Measurements from ENCODE around the gene SHISAL1. TPM values are rescaled to one million over a fixed set of nuclear protein-coding genes. Genes with fewer than 3 reads are reported as not detected.

SHISAL1 gene
- total RNA-seq, 3 donors from 2014 or later: 0.32 to 1.2 (median 0.33) TPM

DNA sequence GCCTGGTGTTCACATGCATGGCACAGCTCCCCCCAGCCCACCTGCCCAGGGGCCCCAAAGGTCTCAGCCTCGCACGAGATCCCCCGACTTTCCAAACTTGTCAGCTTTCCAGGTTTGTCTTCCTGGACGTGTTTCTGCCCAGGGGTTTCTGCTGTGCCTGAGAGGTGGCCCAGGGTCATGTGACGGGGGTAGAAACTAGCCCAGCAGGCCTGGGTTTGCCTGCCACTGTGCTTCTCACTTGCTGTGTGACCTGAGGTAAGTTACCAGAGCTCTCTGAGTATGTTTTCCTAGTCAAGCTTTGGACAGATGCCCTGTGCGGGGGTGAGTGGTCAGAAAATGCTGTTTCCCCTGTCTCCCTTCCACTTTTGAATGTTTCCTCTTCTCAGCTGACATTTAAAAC is 38.3 kb upstream of the SHISAL1 start:
- Histone ChIP-seq H3K4me1 (no peaks in the 10 kb centered on the region), H3K4me3 (no peak overlapping the region), H3K36me3 (no peaks in the 10 kb centered on the region), H3K9me3 (no peaks in the 10 kb centered on the region), H3K27ac (no peak overlapping the region), H3K27me3 (peaks cover 0 to 43% of the 10 kb centered on the region in 2 donors)
- DNase-seq (ENCODE audit: low spot score in 2 of 2): no peak
- intact Hi-C loops (cut with DNase I; ENCODE audit: low total_unique reads): no loop called here
- TF ChIP-seq POLR2AphosphoS5 (IDR thresholded peaks at IDR 0.05): no peak
- no peak for TF ChIP-seq POLR2A (IDR thresholded peaks at IDR 0.05)
- no peak for TF ChIP-seq CTCF (IDR thresholded peaks at IDR 0.05)

GRCh38 chr22:44349594-44349993 is 36.8 kb upstream of the SHISAL1 start:
- no peaks in the 10 kb centered on the region for H3K36me3 ChIP-seq
- no peaks in the 10 kb centered on the region for H3K4me1 ChIP-seq
- H3K27ac ChIP-seq: no peak overlapping the region
- no peak for DNase-seq (ENCODE audit: low spot score in 2 of 2)
- intact Hi-C loops (cut with DNase I; ENCODE audit: low total_unique reads): no loop called here
- no peak overlapping the region for H3K4me3 ChIP-seq
- H3K27me3 ChIP-seq: peaks cover 0 to 35% of the 10 kb centered on the region in 2 donors
- no peak for TF ChIP-seq CTCF (IDR thresholded peaks at IDR 0.05)
- no peak for TF ChIP-seq POLR2A (IDR thresholded peaks at IDR 0.05)
- TF ChIP-seq POLR2AphosphoS5 (IDR thresholded peaks at IDR 0.05): no peak
- no peaks in the 10 kb centered on the region for H3K9me3 ChIP-seq

DNA sequence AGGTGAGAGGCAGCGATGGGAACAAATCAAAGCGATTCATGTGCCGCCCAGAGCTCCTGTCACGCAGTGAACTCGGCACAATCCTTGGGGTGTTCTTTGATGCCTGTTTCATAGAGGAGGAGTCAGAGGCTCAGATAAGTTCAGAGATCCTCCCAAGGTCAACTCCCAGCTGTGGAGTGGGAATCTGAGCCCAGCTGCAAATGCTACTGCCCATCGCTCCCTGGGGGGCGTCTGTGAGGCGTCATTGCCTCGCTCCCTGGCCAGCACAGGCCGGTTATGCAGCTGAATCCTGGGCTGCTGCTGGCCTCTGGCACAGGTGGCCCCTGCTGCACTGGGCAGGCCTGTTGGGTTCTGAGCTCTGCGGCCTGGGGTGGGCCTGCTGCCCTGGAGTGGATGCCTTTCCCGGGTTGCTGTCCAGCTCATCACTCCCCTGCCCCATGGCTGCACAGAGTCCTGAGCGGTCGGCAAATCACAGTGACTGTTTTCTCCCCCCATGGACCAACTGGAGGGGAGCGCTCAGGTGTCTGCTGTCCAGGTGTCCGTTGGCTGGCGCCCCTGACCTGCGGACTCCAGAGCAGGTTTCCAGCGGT is 36.3 kb upstream of the SHISAL1 start:
- H3K9me3 ChIP-seq: no peaks in the 10 kb centered on the region
- H3K27ac ChIP-seq: no peak overlapping the region
- H3K36me3 ChIP-seq: no peaks in the 10 kb centered on the region
- no peaks in the 10 kb centered on the region for H3K4me1 ChIP-seq
- no peak for TF ChIP-seq CTCF (IDR thresholded peaks at IDR 0.05)
- TF ChIP-seq POLR2A (IDR thresholded peaks at IDR 0.05): no peak
- no peak for TF ChIP-seq POLR2AphosphoS5 (IDR thresholded peaks at IDR 0.05)
- H3K27me3 ChIP-seq: peaks cover 0 to 35% of the 10 kb centered on the region in 2 donors
- no peak overlapping the region for H3K4me3 ChIP-seq
- DNase-seq (ENCODE audit: low spot score in 2 of 2): no peak
- intact Hi-C loops (cut with DNase I; ENCODE audit: low total_unique reads): no loop called here

DNA sequence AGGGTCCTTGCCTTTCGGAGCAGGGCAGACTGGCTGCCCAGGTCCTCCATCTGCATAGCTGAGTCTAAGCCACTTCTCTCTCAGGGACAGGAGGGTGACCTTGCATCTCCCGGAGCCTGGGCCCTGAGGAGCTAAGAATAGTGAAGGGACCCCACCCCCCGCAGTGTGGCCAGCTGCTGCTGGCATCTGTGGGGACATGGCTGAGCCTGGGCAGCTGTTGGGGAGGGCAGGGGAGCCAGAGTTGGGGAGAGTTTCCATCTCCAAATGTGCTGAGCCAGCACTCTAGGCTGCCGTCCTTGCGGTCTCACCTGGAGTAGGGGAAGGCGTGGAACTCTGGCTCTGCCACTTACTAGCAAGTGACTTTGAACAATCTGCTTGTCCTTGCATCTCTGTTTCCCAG is 34.8 kb upstream of the SHISAL1 start:
- no peaks in the 10 kb centered on the region for H3K9me3 ChIP-seq
- no peak overlapping the region for H3K27ac ChIP-seq
- DNase-seq (ENCODE audit: low spot score in 2 of 2): no peak
- TF ChIP-seq POLR2A (IDR thresholded peaks at IDR 0.05): no peak
- TF ChIP-seq POLR2AphosphoS5 (IDR thresholded peaks at IDR 0.05): no peak
- no peak for TF ChIP-seq CTCF (IDR thresholded peaks at IDR 0.05)
- H3K4me3 ChIP-seq: no peak overlapping the region
- intact Hi-C loops (cut with DNase I; ENCODE audit: low total_unique reads): no loop called here
- H3K27me3 ChIP-seq: peaks cover 0 to 24% of the 10 kb centered on the region in 2 donors
- no peaks in the 10 kb centered on the region for H3K36me3 ChIP-seq
- no peaks in the 10 kb centered on the region for H3K4me1 ChIP-seq

DNA sequence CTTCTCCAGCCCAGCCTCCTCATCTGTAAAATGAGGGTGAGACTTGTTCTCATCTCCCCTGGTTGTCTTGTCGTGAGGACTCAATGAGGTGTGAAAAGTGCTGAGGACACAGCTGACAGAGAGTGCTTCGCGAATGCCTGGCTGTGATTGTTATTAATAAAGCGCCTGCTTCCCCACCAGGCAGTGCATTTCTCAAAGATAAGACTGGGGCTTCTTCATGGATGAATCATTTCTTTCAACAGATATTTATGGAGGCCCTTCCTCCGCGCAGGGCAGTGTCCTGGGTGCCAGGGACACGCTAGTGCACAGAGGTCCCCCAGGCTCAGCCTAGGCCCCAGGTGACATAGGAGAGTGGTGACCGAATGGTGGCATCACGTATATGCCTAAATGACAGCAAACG is 34.3 kb upstream of the SHISAL1 start:
- no peaks in the 10 kb centered on the region for H3K9me3 ChIP-seq
- H3K4me3 ChIP-seq: no peak overlapping the region
- H3K27ac ChIP-seq: no peak overlapping the region
- no peak for DNase-seq (ENCODE audit: low spot score in 2 of 2)
- peaks cover 0 to 20% of the 10 kb centered on the region in 2 donors for H3K27me3 ChIP-seq
- H3K4me1 ChIP-seq: no peaks in the 10 kb centered on the region
- TF ChIP-seq POLR2AphosphoS5 (IDR thresholded peaks at IDR 0.05) (no peak), CTCF (IDR thresholded peaks at IDR 0.05) (no peak), POLR2A (IDR thresholded peaks at IDR 0.05) (no peak)
- H3K36me3 ChIP-seq: no peaks in the 10 kb centered on the region
- intact Hi-C loops (cut with DNase I; ENCODE audit: low total_unique reads): no loop called here
